GM21360 (cell line): ENCODE data around the gene PFKL.
"Not testable (repeated sequence)": the region's sequence is repeated elsewhere in the genome, so short reads cannot be mapped to it uniquely, and the experiment has no call there.

Source experiments
- ATAC-seq: cut with Tn5 transposase; IDR thresholded peaks from one replicate; pipeline ENCODE4 v1.9.1; 2021; ENCODE audit warnings: mild to moderate bottlenecking, moderate library complexity; ENCODE audit not compliant: unreplicated experiment

PFKL gene

GRCh38 chr21:44337941-44338895 is 38.4 kb downstream of the PFKL start:
- ATAC-seq, result no peak

- ATAC-seq, result peak; percentile 93
These were observed 39.4 kb downstream of the PFKL start, which contains the start of gene CFAP410 for GRCh38 chr21:44338971-44339910. Gene CFAP410, minus strand, starts transcription at chr21:44339390. Its CDS starts 196 bp downstream, at chr21:44339194.

- ATAC-seq, result not testable (repeated sequence)
These were observed 42.0 kb downstream of the PFKL start for GRCh38 chr21:44341726-44342458.

GRCh38 chr21:44342981-44343380 is 43.1 kb downstream of the PFKL start:
- ATAC-seq, result not testable (repeated sequence)

GRCh38 chr21:44344541-44345183 is 44.8 kb downstream of the PFKL start:
- no peak for ATAC-seq

- ATAC-seq, result no peak
These were observed 45.6 kb downstream of the PFKL start for GRCh38 chr21:44345495-44345894.

- ATAC-seq, result no peak
These were observed 48.1 kb downstream of the PFKL start for GRCh38 chr21:44347911-44348451.

GRCh38 chr21:44348861-44349260 is 49.0 kb downstream of the PFKL start:
- ATAC-seq, result no peak

- no peak for ATAC-seq
These were observed 49.6 kb downstream of the PFKL start for GRCh38 chr21:44349416-44349846.

GRCh38 chr21:44349847-44350772 is 50.3 kb downstream of the PFKL start:
- no peak for ATAC-seq

- ATAC-seq, result no peak
These were observed 51.1 kb downstream of the PFKL start for GRCh38 chr21:44350773-44351481.

- no peak for ATAC-seq
These were observed 51.8 kb downstream of the PFKL start for GRCh38 chr21:44351535-44352252.

GRCh38 chr21:44352253-44352860 is 52.5 kb downstream of the PFKL start:
- no peak for ATAC-seq

- ATAC-seq, result no peak
These were observed 53.5 kb downstream of the PFKL start, which contains the start of gene TRPM2 for GRCh38 chr21:44353191-44353970. Gene TRPM2, plus strand, starts transcription at chr21:44353621. Its CDS starts 80 bp downstream, at chr21:44353701.

- no peak for ATAC-seq
These were observed 54.1 kb downstream of the PFKL start for GRCh38 chr21:44354001-44354405.
